K562 (cell line): ENCODE results near the gene VDR. TPM values are rescaled to one million over a fixed set of nuclear protein-coding genes. Genes with fewer than 3 reads are reported as not detected.

Experiments
- ATAC-seq: fragments of 200-7000 bp; cut with Tn5 transposase; 3 replicates; pipeline ENCODE4 v1.9.1; 2020; ENCODE audit warnings: moderate library complexity
- BruUV-seq: library from RNA; stranded (reverse); fragments of 400-500 nt; replicated peaks from 2 replicates; lab custom pipeline; 2021; lab: Mats Ljungman, UMichigan
- CTCF ChIA-PET: fragments of 300-600 bp; formaldehyde crosslinking; extraction: SDS; loops from one replicate; lab custom pipeline; 2021; ENCODE audit warnings: low intra/inter-chr PET ratio; lab: Yijun Ruan, JAX
- POLR2A ChIA-PET: fragments of 300-600, 350-650 bp; sonication (Branson Sonifier 250); formaldehyde crosslinking; extraction: SDS; loops from one replicate; lab custom pipeline; 2021; ENCODE audit warnings: antibody characterized with exemption, inconsistent platforms; lab: Yijun Ruan, JAX
- DNase-seq, 4 experiments: peaks; one replicate each; pipeline versions ENCODE4 v3.0.0 to v3.0.0-alpha.2; 2011 to 2018; ENCODE audit warnings: low spot score in 3 of 4, mixed read lengths in 3 of 4; ENCODE audit errors: extremely low read depth in 1 of 4
- FAIRE-seq: peaks from 2 replicates; lab custom pipeline; 2011; peaks lifted over from hg19 to GRCh38; lab: Jason Lieb, UNC
- H2AFZ ChIP-seq: 2 replicates; pipeline ENCODE4 v1.6.0; 2011; ENCODE audit warnings: low read depth, low read length, control low read depth, inconsistent platforms
- H3K27ac ChIP-seq: fragments of 200-600 bp; 3 replicates; pipeline ENCODE4 v1.8.0; 2011; ENCODE audit warnings: low read depth, mild to moderate bottlenecking, control low read depth, inconsistent platforms, low read length, moderate library complexity, mixed read lengths; ENCODE audit errors: extremely low read depth
- H3K27me3 ChIP-seq, 2 experiments: fragments of 300-600 bp in 1 of 2; 2 replicates in 1 of 2; 3 replicates in 1 of 2; pipeline versions ENCODE4 v1.6.0 to v1.8.0; 2011; ENCODE audit warnings: inconsistent platforms in 2 of 2, low read length in 2 of 2, mild to moderate bottlenecking in 1 of 2, mixed read lengths in 1 of 2, moderate library complexity in 1 of 2; ENCODE audit not compliant: control insufficient read depth in 2 of 2, insufficient read depth in 2 of 2
- H3K36me3 ChIP-seq: fragments of 300-600 bp; 3 replicates; pipeline ENCODE4 v1.8.0; 2011; ENCODE audit warnings: mild to moderate bottlenecking, low read length, inconsistent platforms; ENCODE audit not compliant: control insufficient read depth, insufficient read depth
- H3K4me1 ChIP-seq, 2 experiments: fragments of 200-600 bp in 1 of 2; replicated peaks in 1 of 2; 2 replicates in 1 of 2; 3 replicates in 1 of 2; pipeline versions ENCODE4 v1.5.1 to v1.8.0; 2011; ENCODE audit warnings: inconsistent platforms in 2 of 2, low read length in 2 of 2, mild to moderate bottlenecking in 1 of 2, mixed read lengths in 1 of 2, moderate library complexity in 1 of 2; ENCODE audit not compliant: control insufficient read depth in 2 of 2, insufficient read depth in 2 of 2
- H3K4me2 ChIP-seq: 2 replicates; pipeline ENCODE4 v1.6.1; 2011; ENCODE audit warnings: low read length, control low read depth, inconsistent platforms, mixed read lengths; ENCODE audit not compliant: insufficient read depth
- H3K4me3 ChIP-seq: fragments of 200-600 bp; sonication (generic), shearing (Covaris generic); 2 replicates; pipeline ENCODE4 v1.5.1; 2016; ENCODE audit warnings: control low read depth, inconsistent platforms
- H3K79me2 ChIP-seq: fragments of 200-600 bp; 3 replicates; pipeline ENCODE4 v1.8.0; 2011; ENCODE audit warnings: low read length, inconsistent platforms; ENCODE audit not compliant: control insufficient read depth, insufficient read depth
- H3K9ac ChIP-seq, 2 experiments: 2 replicates each; pipeline versions ENCODE4 v1.6.0 to v1.6.1; 2011; ENCODE audit warnings: low read depth in 2 of 2, low read length in 2 of 2, control low read depth in 1 of 2, inconsistent platforms in 1 of 2, mild to moderate bottlenecking in 1 of 2, mixed read lengths in 1 of 2; ENCODE audit not compliant: insufficient read depth in 1 of 2
- H3K9me1 ChIP-seq: one replicate; pipeline ENCODE4 v1.6.0; 2011; ENCODE audit warnings: inconsistent platforms, mild to moderate bottlenecking, low read length, moderate library complexity; ENCODE audit not compliant: control insufficient read depth, insufficient read depth
- H3K9me3 ChIP-seq: replicated peaks from 2 replicates; pipeline ENCODE4 v1.5.1; 2011; ENCODE audit warnings: low read depth, low read length, inconsistent platforms; ENCODE audit not compliant: control insufficient read depth, insufficient read depth
- H4K20me1 ChIP-seq: replicated peaks from 2 replicates; pipeline ENCODE4 v1.6.1; 2011; ENCODE audit warnings: low read length, inconsistent platforms, mixed read lengths; ENCODE audit not compliant: control insufficient read depth, insufficient read depth
- ETS1 ChIP-seq: conservative IDR thresholded peaks from 2 replicates; pipeline ENCODE4 v1.6.1; 2011; ENCODE audit warnings: low read depth, mild to moderate bottlenecking, low read length; ENCODE audit not compliant: control insufficient read depth
- SIN3A ChIP-seq, 2 experiments: fragments of 150-350 bp in 1 of 2; IDR thresholded peaks; 2 replicates each; pipeline ENCODE4 v1.6.1; 2011 to 2016; ENCODE audit warnings: borderline replicate concordance in 2 of 2, low read depth in 2 of 2, low read length in 2 of 2, mild to moderate bottlenecking in 2 of 2, moderate library complexity in 2 of 2; ENCODE audit not compliant: control insufficient read depth in 1 of 2
- WGBS: fragments of 100-300 bp; shearing (Covaris generic); methylation state at CpG from one replicate; pipeline ENCODE4 v1.1.6; 2016; ENCODE audit warnings: low coverage, mixed read lengths; ENCODE audit not compliant: insufficient coverage; ENCODE audit errors: missing lambda C conversion rate; 5-methylcytosine and 5-hydroxymethylcytosine counted together
- in situ Hi-C: fragments of 300-500 bp; cut with MboI; formaldehyde crosslinking; loops from 4 replicates; pipeline ENCODE4 v1.15.0; 2018; ENCODE audit warnings: inconsistent platforms, mixed read lengths
- intact Hi-C: fragments of 100-400 bp; cut with micrococcal nuclease; formaldehyde crosslinking; loops from 2 replicates; pipeline ENCODE4 v1.14.2; 2022
- polyA plus RNA-seq, 8 experiments: library from polyadenylated mRNA; depleted of rRNA in 4 of 8; stranded (reverse) in 5 of 8; unstranded in 3 of 8; fragments of >200 nt; fragmentation: Nextera tagmentation in 2 of 8; fragmentation: Illumina TruSeq in 1 of 8; extraction: Ambion mirVana in 2 of 8; extraction: Trizol in 1 of 8; gene quantifications; 2 replicates each; pipeline versions ENCODE4 v1.2.1 to v1.2.3, GENCODE V29; 2011 to 2014; ENCODE audit warnings: inconsistent platforms in 1 of 8, missing spikeins in 1 of 8
- total RNA-seq, 7 experiments: library from RNA; depleted of rRNA in 6 of 7; stranded (reverse); fragments of >200 nt in 6 of 7; fragmentation: Illumina TruSeq in 2 of 7; extraction: Trizol in 2 of 7; gene quantifications; 2 replicates each; pipeline versions ENCODE4 v1.2.1 to v1.2.3, GENCODE V29; 2011 to 2021; ENCODE audit warnings: low replicate concordance in 1 of 7

VDR gene
- total and polyA plus RNA-seq, 9 of the 15 experiments (the other 6 are each of a cell fraction or from before 2014, with no cell fraction given): 0.61 to 4.8 (median 2.0) TPM

DNA sequence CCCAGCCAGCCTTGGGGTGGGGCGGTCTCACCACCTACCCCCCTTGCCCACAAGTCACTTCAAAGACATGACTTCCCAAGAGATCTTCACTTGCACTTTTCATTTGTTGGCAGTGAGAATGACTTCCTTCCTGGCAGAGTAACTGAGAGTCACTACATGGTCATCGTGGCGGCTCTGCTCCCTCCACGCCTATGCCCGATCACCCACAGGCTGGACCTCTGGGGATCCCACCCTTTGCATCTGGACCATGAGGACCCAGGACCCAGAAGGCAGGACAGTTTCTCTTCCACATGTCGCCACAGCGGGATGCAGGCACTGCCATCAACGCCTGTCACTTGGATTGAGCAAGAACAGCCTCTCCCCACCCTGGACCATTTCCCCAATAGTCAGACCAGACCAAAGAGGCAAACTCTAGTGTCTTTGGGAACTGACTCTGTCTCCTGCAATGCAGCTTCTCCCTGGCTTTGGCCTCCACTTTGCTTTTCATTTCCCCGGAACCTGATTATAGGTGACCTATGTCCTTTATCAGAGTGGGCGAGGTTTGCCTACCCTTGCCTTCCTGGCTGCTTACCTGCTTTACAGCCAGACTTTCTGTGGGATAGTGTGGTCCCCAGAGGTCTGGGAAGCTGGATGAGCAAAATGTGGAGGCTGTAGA, 3.6 kb downstream of the VDR start:
- TF ChIP-seq ETS1 (no peak), SIN3A (IDR thresholded peaks at IDR 0.05; ENCODE audit: borderline replicate concordance in 2 of 2, control insufficient read depth in 1 of 2, low read depth in 2 of 2, low read length in 2 of 2) (no peak)
- Histone ChIP-seq H2AFZ (no peak overlapping the region), H3K4me3 (no peak overlapping the region), H3K36me3 (no peaks in the 10 kb centered on the region), H3K27me3 (peaks cover 12 to 26% of the 10 kb centered on the region in 2 experiments), H3K9me1 (no peaks in the 10 kb centered on the region), H3K9ac (no peak overlapping the region), H4K20me1 (peaks cover 7% of the 10 kb centered on the region; the same call in 1 of the 2 replicates), H3K79me2 (no peaks in the 10 kb centered on the region), H3K4me2 (no peak overlapping the region), H3K9me3 (no peaks in the 10 kb centered on the region), H3K27ac (no peak overlapping the region), H3K4me1 (peaks cover 17 to 25% of the 10 kb centered on the region in 2 experiments)
- ATAC-seq (no peak), FAIRE-seq (no peak), DNase-seq (no peak)
- intact Hi-C loops (no loop called here), in situ Hi-C loops (no loop called here)
- WGBS: 38% methylated on average over 10 of the region's 10 CpGs
- POLR2A ChIA-PET: no interaction called here
- CTCF ChIA-PET: interaction anchor here (0.7 to 1.1 kb wide), 2 partner anchors 48 to 129 kb away, joined by 4 to 7 read pairs; no protein-coding TSS in a partner anchor
- no TSS peak for BruUV-seq
